Renal cortical epithelial cell (primary cell): ENCODE data around the gene SURF1. TPM values are rescaled to one million over a fixed set of nuclear protein-coding genes. Genes with fewer than 3 reads are reported as not detected.
A peak's percentile ranks its signal among the peaks of the same experiment; 100 is the strongest.
"Not testable (repeated sequence)": the region's sequence is repeated elsewhere in the genome, so short reads cannot be mapped to it uniquely, and the experiment has no call there.

ENCODE experiments used
- DNase-seq: peaks from one replicate; pipeline ENCODE4 v3.0.0-alpha.2; 2011; ENCODE audit warnings: low read depth
- total RNA-seq: library from RNA; depleted of rRNA; stranded (reverse); fragments of >200 nt; gene quantifications from 2 replicates; pipeline ENCODE4 v1.2.3, GENCODE V29; 2014

Gene SURF1
- total RNA-seq, 1 donor from 2014 or later = 18.6 TPM

- no peak for DNase-seq
Observed at GRCh38 chr9:133384736-133385321, 28.5 kb upstream of the SURF1 start.

GRCh38 chr9:133383438-133383837 lies 27.2 kb upstream of the SURF1 start:
- no peak for DNase-seq

- no peak for DNase-seq
Observed at GRCh38 chr9:133382507-133383141, 26.3 kb upstream of the SURF1 start.

- no peak for DNase-seq
Observed at GRCh38 chr9:133380734-133381133, 24.4 kb upstream of the SURF1 start.

- no peak for DNase-seq
Observed at GRCh38 chr9:133379153-133380086, 23.1 kb upstream of the SURF1 start.

GRCh38 chr9:133378408-133378962 lies 22.2 kb upstream of the SURF1 start:
- DNase-seq = no peak

- DNase-seq = no peak
Observed at GRCh38 chr9:133377721-133378216, 21.5 kb upstream of the SURF1 start.

- DNase-seq = not testable (repeated sequence)
Observed at GRCh38 chr9:133377280-133377679, 21.0 kb upstream of the SURF1 start.

- DNase-seq = peak; percentile 80
Observed at GRCh38 chr9:133375724-133376654, 19.7 kb upstream of the SURF1 start, which contains the start of the genes STKLD1 and SURF4. Gene STKLD1 (plus strand): TSS chr9:133376366. CDS start chr9:133376474, 108 bp downstream. Gene SURF4 (minus strand): TSS chr9:133376060. CDS start chr9:133375969, 91 bp downstream.

- DNase-seq = peak; percentile 39
Observed at GRCh38 chr9:133375116-133375723, 18.9 kb upstream of the SURF1 start.

- DNase-seq = peak; percentile 77
Observed at GRCh38 chr9:133374612-133375115, 18.4 kb upstream of the SURF1 start.

GRCh38 chr9:133372144-133372543 lies 15.9 kb upstream of the SURF1 start:
- DNase-seq = no peak

- no peak for DNase-seq
Observed at GRCh38 chr9:133371261-133371711, 15.0 kb upstream of the SURF1 start.

- no peak for DNase-seq
Observed at GRCh38 chr9:133370685-133371084, 14.4 kb upstream of the SURF1 start.

- no peak for DNase-seq
Observed at GRCh38 chr9:133369933-133370332, 13.6 kb upstream of the SURF1 start.

- no peak for DNase-seq
Observed at GRCh38 chr9:133369422-133369821, 13.1 kb upstream of the SURF1 start.

- DNase-seq = peak; percentile 51
Observed at GRCh38 chr9:133368249-133368881, 12.1 kb upstream of the SURF1 start.

GRCh38 chr9:133367778-133368177 lies 11.5 kb upstream of the SURF1 start:
- no peak for DNase-seq

- DNase-seq = no peak
Observed at GRCh38 chr9:133367221-133367620, 10.9 kb upstream of the SURF1 start.

GRCh38 chr9:133366435-133366834 lies 10.1 kb upstream of the SURF1 start:
- DNase-seq = no peak
